H1 (cell line): ENCODE data around the gene GCAT. TPM values are rescaled to one million over a fixed set of nuclear protein-coding genes. Genes with fewer than 3 reads are reported as not detected.

Experiments
- CTCF ChIA-PET: fragments of 300-600 bp; sonication (Branson Sonifier 250); formaldehyde crosslinking; loops from one replicate; lab custom pipeline; 2021; ENCODE audit not compliant: partially characterized antibody; lab: Charles Lee
- POLR2A ChIA-PET: fragments of 300-600 bp; sonication (Branson Sonifier 250); formaldehyde crosslinking; loops from one replicate; lab custom pipeline; 2021; ENCODE audit warnings: inconsistent platforms; ENCODE audit not compliant: partially characterized antibody; lab: Charles Lee
- DNase-seq, 2 experiments: peaks; one replicate each; pipeline versions ENCODE4 v3.0.0 to v3.0.0-alpha.2; 2010 to 2022; ENCODE audit warnings: low spot score in 2 of 2, low read depth in 1 of 2, mixed read lengths in 1 of 2
- FAIRE-seq: peaks from 2 replicates; lab custom pipeline; 2011; peaks lifted over from hg19 to GRCh38; lab: Jason Lieb, UNC
- H2AFZ ChIP-seq: 2 replicates; pipeline ENCODE4 v1.8.1; 2012; ENCODE audit warnings: low read length, inconsistent platforms
- H2AK5ac ChIP-seq: 2 replicates; pipeline ENCODE4 v1.6.1; 2013; ENCODE audit warnings: low read depth, low read length
- H2BK120ac ChIP-seq: replicated peaks from 2 replicates; pipeline ENCODE3; 2013; ENCODE audit warnings: low read depth, low read length, inconsistent platforms
- H2BK12ac ChIP-seq: 2 replicates; pipeline ENCODE4 v1.6.1; 2013; ENCODE audit warnings: low read depth, low read length
- H2BK15ac ChIP-seq: 2 replicates; pipeline ENCODE4 v1.6.1; 2013; ENCODE audit warnings: low read length
- H2BK20ac ChIP-seq: 2 replicates; pipeline ENCODE4 v1.6.1; 2013; ENCODE audit warnings: low read length
- H2BK5ac ChIP-seq: 2 replicates; pipeline ENCODE4 v1.6.1; 2013; ENCODE audit warnings: low read depth, low read length
- H3K14ac ChIP-seq: 2 replicates; pipeline ENCODE4 v1.6.1; 2013; ENCODE audit warnings: inconsistent platforms; ENCODE audit not compliant: insufficient read length
- H3K18ac ChIP-seq: 2 replicates; pipeline ENCODE4 v1.6.1; 2013; ENCODE audit warnings: low read length; ENCODE audit errors: extremely low read depth
- H3K23ac ChIP-seq: 2 replicates; pipeline ENCODE4 v1.6.1; 2013; ENCODE audit warnings: inconsistent platforms; ENCODE audit not compliant: insufficient read length
- H3K23me2 ChIP-seq: 2 replicates; pipeline ENCODE4 v1.6.1; 2013; ENCODE audit warnings: low read depth, low read length
- H3K27ac ChIP-seq: 2 replicates; pipeline ENCODE4 v1.6.1; 2011; ENCODE audit warnings: low read depth, low read length, inconsistent platforms
- H3K27me3 ChIP-seq, 4 experiments: replicated peaks in 1 of 4; 1 replicate in 1 of 4; 2 replicates in 3 of 4; pipeline versions ENCODE4 v1.6.1 to v1.8.1; 2011 to 2013; ENCODE audit warnings: low read length in 3 of 4, mild to moderate bottlenecking in 3 of 4, inconsistent platforms in 2 of 4, mixed read lengths in 2 of 4, moderate library complexity in 1 of 4; ENCODE audit not compliant: control insufficient read depth in 3 of 4, insufficient read depth in 3 of 4; ENCODE audit errors: extremely low read depth in 1 of 4
- H3K36me3 ChIP-seq, 4 experiments: 2 replicates each; pipeline versions ENCODE4 v1.6.1 to v1.8.1; 2011 to 2013; ENCODE audit warnings: mild to moderate bottlenecking in 4 of 4, low read length in 3 of 4, moderate library complexity in 2 of 4, control low read depth in 1 of 4, inconsistent platforms in 1 of 4; ENCODE audit not compliant: insufficient read depth in 4 of 4, control insufficient read depth in 2 of 4
- H3K4ac ChIP-seq: replicated peaks from 2 replicates; pipeline ENCODE3; 2013; ENCODE audit warnings: low read length, low read depth, mixed read lengths, inconsistent platforms; ENCODE audit not compliant: insufficient read length
- H3K4me1 ChIP-seq, 4 experiments: replicated peaks in 1 of 4; 1 replicate in 1 of 4; 2 replicates in 3 of 4; pipeline versions ENCODE4 v1.6.1 to v1.8.1; 2011 to 2013; ENCODE audit warnings: low read length in 3 of 4, inconsistent platforms in 2 of 4, mixed read lengths in 1 of 4; ENCODE audit not compliant: insufficient read depth in 4 of 4, control insufficient read depth in 3 of 4
- H3K4me2 ChIP-seq, 2 experiments: 2 replicates each; pipeline versions ENCODE4 v1.6.1 to v1.8.1; 2011 to 2013; ENCODE audit warnings: low read depth in 2 of 2, low read length in 2 of 2, control low read depth in 1 of 2, inconsistent platforms in 1 of 2, mild to moderate bottlenecking in 1 of 2; ENCODE audit not compliant: insufficient read depth in 1 of 2
- H3K4me3 ChIP-seq, 4 experiments: fragments of 200-600, 300-600 bp in 1 of 4; sonication (generic), shearing (Covaris generic), sonication (Bioruptor Twin) in 1 of 4; 2 replicates each; pipeline versions ENCODE4 v1.5.1 to v1.8.1; 2011 to 2016; ENCODE audit warnings: low read length in 4 of 4, low read depth in 3 of 4, control low read depth in 2 of 4, inconsistent platforms in 2 of 4, mild to moderate bottlenecking in 2 of 4, mixed read lengths in 1 of 4, moderate library complexity in 1 of 4; ENCODE audit not compliant: insufficient read depth in 2 of 4; ENCODE audit errors: extremely low read depth in 1 of 4
- H3K56ac ChIP-seq: replicated peaks from 2 replicates; pipeline ENCODE3; 2013; ENCODE audit warnings: low read depth, mild to moderate bottlenecking, mixed read lengths, low read length, inconsistent platforms; ENCODE audit not compliant: insufficient read length
- H3K79me1 ChIP-seq: 2 replicates; pipeline ENCODE4 v1.6.1; 2013; ENCODE audit warnings: low read depth, low read length, control low read depth
- H3K79me2 ChIP-seq, 2 experiments: 2 replicates each; pipeline versions ENCODE4 v1.6.1 to v1.8.1; 2012 to 2013; ENCODE audit warnings: low read length in 2 of 2, mild to moderate bottlenecking in 2 of 2, inconsistent platforms in 1 of 2; ENCODE audit not compliant: insufficient read depth in 2 of 2, control insufficient read depth in 1 of 2
- H3K9ac ChIP-seq, 4 experiments: replicated peaks in 1 of 4; 1 replicate in 1 of 4; 2 replicates in 3 of 4; pipeline versions ENCODE4 v1.6.1 to v1.8.1; 2011 to 2013; ENCODE audit warnings: low read depth in 3 of 4, low read length in 3 of 4, control low read depth in 2 of 4, mild to moderate bottlenecking in 2 of 4, moderate library complexity in 2 of 4, inconsistent platforms in 1 of 4; ENCODE audit errors: extremely low read depth in 1 of 4
- H3K9me3 ChIP-seq, 2 experiments: 2 replicates each; pipeline versions ENCODE4 v1.6.1 to v1.8.1; 2012 to 2013; ENCODE audit warnings: mild to moderate bottlenecking in 2 of 2, moderate library complexity in 2 of 2, control low read depth in 1 of 2, inconsistent platforms in 1 of 2, low read depth in 1 of 2, low read length in 1 of 2, mixed read lengths in 1 of 2; ENCODE audit not compliant: insufficient read depth in 2 of 2
- H4K20me1 ChIP-seq, 2 experiments: replicated peaks in 1 of 2; 2 replicates each; pipeline versions ENCODE3 to v1.8.1; 2011 to 2013; ENCODE audit warnings: inconsistent platforms in 2 of 2, low read length in 2 of 2, mild to moderate bottlenecking in 1 of 2; ENCODE audit not compliant: insufficient read depth in 2 of 2, control insufficient read depth in 1 of 2
- H4K5ac ChIP-seq: 2 replicates; pipeline ENCODE4 v1.6.1; 2013; ENCODE audit warnings: low read length, low read depth, mixed read lengths, inconsistent platforms; ENCODE audit not compliant: insufficient read length
- H4K8ac ChIP-seq: 2 replicates; pipeline ENCODE4 v1.8.0; 2013; ENCODE audit warnings: mild to moderate bottlenecking, moderate library complexity, low read length, inconsistent platforms; ENCODE audit not compliant: insufficient read depth; ENCODE audit errors: extremely low read depth
- H4K91ac ChIP-seq: replicated peaks from 2 replicates; pipeline ENCODE3; 2013; ENCODE audit warnings: low read length, mixed read lengths, inconsistent platforms; ENCODE audit not compliant: insufficient read length
- TAF7 ChIP-seq: optimal IDR thresholded peaks from 2 replicates; pipeline ENCODE3; 2011; ENCODE audit warnings: low read depth, mild to moderate bottlenecking, inconsistent platforms, low read length, moderate library complexity, borderline replicate concordance
- WGBS, 2 experiments: shearing (Covaris generic) in 1 of 2; methylation state at CpG; one replicate each; pipeline versions ENCODE4 v1.1.6 to v1.1.7; 2013 to 2015; ENCODE audit warnings: low lambda C conversion rate in 2 of 2, mixed read lengths in 2 of 2, inconsistent platforms in 1 of 2, low coverage in 1 of 2, missing lambda C conversion rate in 1 of 2; ENCODE audit not compliant: insufficient replicate concordance in 2 of 2, insufficient coverage in 1 of 2, insufficient read length in 1 of 2; ENCODE audit errors: extremely low coverage in 1 of 2, missing lambda C conversion rate in 1 of 2; 5-methylcytosine and 5-hydroxymethylcytosine counted together
- polyA plus RNA-seq, 7 experiments: library from polyadenylated mRNA; depleted of rRNA in 3 of 7; stranded (reverse) in 5 of 7; unstranded in 2 of 7; fragments of >200 nt in 5 of 7; fragments of 200-250 nt in 2 of 7; gene quantifications; 1 replicate in 5 of 7; 2 replicates in 1 of 7; 4 replicates in 1 of 7; pipeline versions ENCODE4 v1.2.1 to v1.2.3, GENCODE V29; 2011 to 2013; ENCODE audit warnings: missing spikeins in 2 of 7, mixed read lengths in 2 of 7
- total RNA-seq: library from RNA; stranded (reverse); fragmentation: NEBNext Ultra II Directional; extraction: Animal tissue kit (Norgen Biotek cat#: 25700); gene quantifications from 2 replicates; pipeline ENCODE4 v1.2.1, GENCODE V29; 2021

The GCAT gene
- total and polyA plus RNA-seq, 2 of the 8 experiments (the other 6 are each of a cell fraction or from before 2014, with no cell fraction given) = 24.3 to 47.5 TPM

GRCh38 chr22:37796079-37796478 lies 11.7 kb upstream of the GCAT start:
- Histone ChIP-seq H3K27ac (no peak overlapping the region), H2BK5ac (no peak overlapping the region), H4K8ac (no peak overlapping the region), H3K23ac (no peak overlapping the region), H2AFZ (no peak overlapping the region), H2BK120ac (no peak overlapping the region), H3K36me3 (no peaks in the 10 kb centered on the region), H3K4me3 (no peak overlapping the region), H3K27me3 (peaks cover 0 to 5% (median 2%) of the 10 kb centered on the region in 4 experiments; a peak in 3 of 7 replicates), H3K9ac (no peak overlapping the region), H2AK5ac (no peak overlapping the region), H3K23me2 (no peaks in the 10 kb centered on the region), H2BK15ac (no peak overlapping the region), H3K4ac (no peak overlapping the region), H2BK12ac (no peak overlapping the region), H3K79me2 (no peaks in the 10 kb centered on the region), H3K56ac (no peak overlapping the region), H4K91ac (no peak overlapping the region), H3K9me3 (no peaks in the 10 kb centered on the region), H3K79me1 (no peaks in the 10 kb centered on the region), H3K4me2 (no peak overlapping the region), H4K20me1 (no peaks in the 10 kb centered on the region), H4K5ac (no peak overlapping the region), H3K18ac (no peak overlapping the region), H3K14ac (no peak overlapping the region), H3K4me1 (no peaks in the 10 kb centered on the region), H2BK20ac (no peak overlapping the region)
- FAIRE-seq (no peak), DNase-seq (no peak)
- 82% methylated on average over 3 of the region's 3 CpGs; no CpG with 5 or more reads in 1 of the 2 experiments for WGBS, 2 experiments
- ChIA-PET POLR2A (interaction anchor here (1.3 to 2.2 kb wide), 4 partner anchors 9 to 18 kb away, joined by 3 to 6 read pairs (median 4); partner anchors contain the start of gene GCAT), CTCF (interaction anchor here (0.6 to 1.1 kb wide), 2 partner anchors 62 to 1105 kb away, joined by 3 read pairs; no protein-coding TSS in a partner anchor)
- TF ChIP-seq TAF7 = no peak
